ENCODE measurements around the gene CAMSAP2.
"Not testable (repeated sequence)": the region's sequence is repeated elsewhere in the genome, so short reads cannot be mapped to it uniquely, and the experiment has no call there.

Gene CAMSAP2

GRCh38 chr1:200786788-200787187, 48.1 kb downstream of the CAMSAP2 start:
- DNase-seq: no peak

- no peak for DNase-seq
These were observed 49.2 kb downstream of the CAMSAP2 start for GRCh38 chr1:200787896-200788387.

- not testable (repeated sequence) for DNase-seq
These were observed 52.3 kb downstream of the CAMSAP2 start for GRCh38 chr1:200791012-200791411.

GRCh38 chr1:200793677-200794076, 55.0 kb downstream of the CAMSAP2 start:
- no peak for DNase-seq

GRCh38 chr1:200794506-200795065, 55.9 kb downstream of the CAMSAP2 start:
- no peak for DNase-seq

- no peak for DNase-seq
These were observed 56.5 kb downstream of the CAMSAP2 start for GRCh38 chr1:200795156-200795555.

GRCh38 chr1:200802042-200802441, 63.3 kb downstream of the CAMSAP2 start:
- DNase-seq: no peak

- peak; percentile 68 for DNase-seq
These were observed 64.3 kb downstream of the CAMSAP2 start for GRCh38 chr1:200802865-200803512.

GRCh38 chr1:200805719-200806118, 67.0 kb downstream of the CAMSAP2 start:
- DNase-seq: no peak

GRCh38 chr1:200808846-200809245, 70.2 kb downstream of the CAMSAP2 start:
- DNase-seq: no peak

- no peak for DNase-seq
These were observed 73.0 kb downstream of the CAMSAP2 start for GRCh38 chr1:200811704-200812103.

GRCh38 chr1:200816624-200817224, 78.0 kb downstream of the CAMSAP2 start:
- DNase-seq: not testable (repeated sequence)

GRCh38 chr1:200818248-200818647, 79.6 kb downstream of the CAMSAP2 start:
- DNase-seq: no peak

- DNase-seq: no peak
These were observed 81.0 kb downstream of the CAMSAP2 start for GRCh38 chr1:200819726-200820125.

- DNase-seq: no peak
These were observed 92.4 kb downstream of the CAMSAP2 start for GRCh38 chr1:200831091-200831490.

GRCh38 chr1:200834383-200834782, 95.7 kb downstream of the CAMSAP2 start:
- DNase-seq: no peak

- no peak for DNase-seq
These were observed 97.5 kb downstream of the CAMSAP2 start for GRCh38 chr1:200836213-200836612.

GRCh38 chr1:200837931-200838571, 99.4 kb downstream of the CAMSAP2 start:
- DNase-seq: no peak

- DNase-seq: no peak
These were observed 100.2 kb downstream of the CAMSAP2 start for GRCh38 chr1:200838676-200839445.

GRCh38 chr1:200845360-200845759, 106.7 kb downstream of the CAMSAP2 start:
- DNase-seq: no peak

GRCh38 chr1:200846398-200846797, 107.7 kb downstream of the CAMSAP2 start:
- DNase-seq: no peak

- DNase-seq: no peak
These were observed 110.7 kb downstream of the CAMSAP2 start for GRCh38 chr1:200849430-200849829.

- DNase-seq: no peak
These were observed 111.9 kb downstream of the CAMSAP2 start for GRCh38 chr1:200850554-200850953.

Data from left hindlimb (tissue), 1 donor.